NCI-H187 (cell line): ENCODE data around the gene ASCC3.

Source experiments
- DNase-seq, 2 experiments: peaks; one replicate each; lab custom pipeline; 2025; lab: John Stamatoyannopoulos, UW

The ASCC3 gene

DNA sequence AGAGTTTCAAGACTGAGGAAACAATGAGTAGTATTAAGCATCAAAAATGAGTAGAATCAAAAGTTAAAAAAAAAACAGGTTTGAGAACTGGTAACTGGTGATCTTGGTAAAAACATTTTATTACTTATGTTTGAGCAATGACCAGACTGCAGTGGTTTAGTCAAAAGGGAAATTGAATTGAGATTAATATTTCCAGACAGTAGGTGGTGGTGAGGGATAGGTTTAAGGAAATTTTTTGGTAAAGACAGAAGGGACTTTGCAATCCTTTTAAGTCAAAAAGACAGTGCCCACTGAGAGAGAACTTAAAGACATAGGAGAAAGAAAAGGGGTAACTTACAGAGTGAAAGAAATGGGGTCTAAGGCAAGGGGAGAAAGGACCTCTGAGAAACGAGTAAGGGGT, 156.9 kb downstream of the ASCC3 start:
- no peak for DNase-seq

DNA sequence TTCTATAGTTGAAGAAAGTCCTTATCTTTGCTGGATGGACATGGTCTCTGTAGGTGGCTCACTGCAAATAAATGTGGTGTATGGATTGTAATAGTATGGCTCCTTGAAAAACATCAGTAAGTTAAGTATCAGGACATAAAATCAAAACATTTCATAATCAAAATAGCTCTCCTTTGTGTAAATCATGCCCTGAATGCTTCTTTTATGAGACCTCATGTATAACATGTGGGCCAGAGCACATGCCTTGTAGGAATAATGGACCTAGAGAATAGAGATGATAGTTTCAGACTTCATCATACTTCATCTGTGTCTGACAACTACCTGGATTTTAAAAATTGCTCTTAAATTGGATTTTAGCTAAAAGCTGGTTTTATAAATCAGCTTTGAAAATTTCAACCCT, 159.9 kb downstream of the ASCC3 start:
- no peak for DNase-seq

DNA sequence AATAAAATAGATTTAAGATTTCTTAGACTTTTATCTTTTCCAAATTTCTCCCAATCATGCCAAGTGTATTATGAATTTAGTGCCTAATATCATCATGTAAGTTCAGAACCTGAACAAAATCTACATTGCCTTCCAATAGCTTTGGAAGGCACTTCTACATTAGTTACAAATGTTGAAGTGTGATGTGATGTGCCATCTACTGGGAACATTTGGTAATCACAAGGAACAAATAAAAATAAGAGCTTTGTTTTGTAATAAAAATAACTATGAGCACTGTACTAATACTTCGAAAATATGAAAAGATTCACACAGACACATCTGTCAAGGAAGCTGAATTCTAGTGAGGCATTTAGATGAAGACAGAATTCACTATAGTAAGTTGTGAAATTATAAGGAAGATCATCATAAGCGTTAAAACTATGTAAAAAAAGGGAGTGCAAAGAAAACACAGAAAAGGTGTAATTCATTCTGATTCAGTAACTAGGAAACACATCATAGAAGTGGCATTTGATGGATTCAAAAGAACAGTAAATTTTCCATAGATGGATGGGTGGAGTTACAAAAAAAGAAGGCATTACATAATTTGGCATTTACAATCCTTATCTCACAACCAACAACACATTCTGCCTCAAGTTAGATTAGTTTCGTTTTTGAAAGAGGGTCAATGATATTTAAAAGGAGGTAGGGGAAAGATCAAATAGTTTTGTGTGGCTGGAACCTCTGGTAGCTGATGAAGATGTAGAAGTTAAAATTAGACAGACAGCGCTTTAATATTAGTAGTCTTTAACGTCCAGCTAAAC, 161.0 kb downstream of the ASCC3 start:
- DNase-seq = no peak

DNA sequence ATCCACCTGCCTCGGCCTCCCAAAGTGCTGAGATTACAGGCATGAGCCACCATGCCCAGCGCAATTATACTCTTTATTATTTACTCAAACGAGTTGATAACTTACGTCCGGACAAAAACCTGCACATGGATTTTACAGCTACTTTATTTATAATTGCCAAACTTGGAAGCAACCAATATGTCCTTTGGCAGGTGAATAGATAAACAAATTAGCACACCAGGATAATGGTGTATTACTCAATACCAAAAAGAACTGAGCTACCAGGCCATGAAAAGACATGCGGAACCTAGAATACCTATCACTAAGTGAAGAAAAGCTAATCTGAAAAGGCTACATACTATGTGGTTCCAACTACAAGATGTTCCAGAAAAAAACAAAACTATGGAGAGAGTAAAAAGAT, 168.1 kb downstream of the ASCC3 start:
- no peak for DNase-seq

DNA sequence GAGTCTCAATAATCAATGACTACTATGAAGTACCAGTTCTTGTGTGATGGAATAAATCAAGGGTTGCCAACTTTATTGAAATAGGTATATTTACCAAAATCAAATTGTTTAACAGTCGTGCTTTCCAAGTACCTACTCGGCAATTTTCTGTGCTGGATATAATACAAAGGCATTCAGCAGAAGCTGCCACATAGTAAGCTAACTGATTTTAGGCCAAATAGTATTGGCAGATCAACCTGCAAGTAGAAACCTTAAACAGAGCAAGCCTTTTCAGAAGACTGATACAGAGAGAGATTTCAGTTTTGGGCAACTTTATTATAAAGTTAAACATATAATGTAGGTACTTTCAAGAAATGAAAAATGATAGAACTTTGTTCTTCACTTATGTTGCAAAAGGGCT, 174.6 kb downstream of the ASCC3 start:
- no peak for DNase-seq

DNA sequence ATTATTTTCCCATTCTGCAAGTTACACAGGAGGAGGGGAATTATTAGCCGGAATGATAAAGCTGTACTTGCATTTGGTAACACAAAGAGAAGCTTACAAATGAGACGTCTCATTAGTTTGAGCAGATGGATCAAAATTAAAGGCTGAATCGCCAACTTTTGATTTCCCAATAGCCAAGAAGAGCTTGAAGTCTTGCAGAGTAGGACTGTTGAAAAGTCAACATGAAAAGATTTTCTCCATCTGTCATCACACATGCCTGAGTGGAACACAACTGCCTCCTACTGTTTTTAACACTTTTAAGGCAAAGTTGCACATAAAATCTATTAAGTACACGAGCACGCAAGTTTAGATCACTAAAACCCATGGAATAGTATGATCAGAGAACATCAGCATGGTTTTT, 176.2 kb downstream of the ASCC3 start:
- DNase-seq = no peak

DNA sequence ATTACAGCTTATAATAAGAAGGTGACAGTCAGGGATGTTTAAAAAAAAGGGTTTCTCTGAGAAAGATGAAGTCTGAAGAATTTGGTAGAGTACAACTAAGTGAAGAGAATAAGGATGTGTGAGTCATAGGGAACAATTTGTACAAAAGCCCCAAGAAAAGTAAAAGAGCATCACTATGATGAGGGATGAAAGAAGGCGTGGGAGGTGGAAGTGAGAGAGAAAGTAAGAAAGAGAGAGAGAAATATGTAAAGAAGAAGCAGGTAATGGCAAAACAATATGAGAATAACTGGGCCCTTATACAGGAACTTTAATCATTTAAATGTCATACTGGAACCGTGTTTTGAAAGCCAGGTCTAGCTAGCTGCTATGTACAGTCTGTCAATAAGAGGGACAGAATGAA, 179.4 kb downstream of the ASCC3 start:
- DNase-seq = no peak

DNA sequence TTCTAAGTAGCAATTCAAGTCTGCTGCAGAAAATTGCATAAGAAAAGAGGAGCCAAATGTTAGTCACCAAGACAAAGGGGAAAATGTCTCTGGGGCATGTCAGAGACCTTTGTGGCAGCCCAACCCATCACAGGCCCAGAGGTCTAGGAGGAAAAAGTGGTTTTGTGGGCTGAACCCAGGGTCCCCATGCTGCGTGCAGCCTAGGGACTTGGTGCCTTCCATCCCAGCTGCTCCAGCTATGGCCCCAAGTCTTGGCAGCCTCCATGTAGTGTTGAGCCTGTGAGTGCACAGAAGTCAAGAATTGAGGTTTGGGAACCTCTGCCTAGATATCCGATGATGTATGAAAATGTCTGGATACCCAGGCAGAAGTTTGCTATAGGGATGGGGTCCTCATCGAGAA, 181.1 kb downstream of the ASCC3 start:
- no peak for DNase-seq

DNA sequence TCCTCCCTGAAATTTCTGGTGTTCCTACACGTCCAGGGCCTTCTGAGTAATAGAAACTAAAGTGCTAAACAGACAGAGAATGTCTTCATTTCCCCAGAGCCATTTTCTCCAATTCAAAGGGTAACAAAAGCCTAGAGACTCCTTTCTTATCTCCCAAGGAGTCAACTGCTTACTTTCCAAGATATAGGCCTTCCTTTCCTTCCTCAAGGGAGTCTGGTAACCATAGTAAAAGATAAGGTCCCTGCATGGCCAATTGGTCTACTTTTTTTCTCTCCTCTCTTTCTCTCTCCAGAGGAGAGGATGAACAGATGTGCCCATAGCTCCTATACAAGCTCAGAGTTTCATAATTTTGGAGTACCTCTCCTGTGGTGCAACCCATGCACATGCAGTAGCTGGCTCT, 185.7 kb downstream of the ASCC3 start:
- DNase-seq = no peak

DNA sequence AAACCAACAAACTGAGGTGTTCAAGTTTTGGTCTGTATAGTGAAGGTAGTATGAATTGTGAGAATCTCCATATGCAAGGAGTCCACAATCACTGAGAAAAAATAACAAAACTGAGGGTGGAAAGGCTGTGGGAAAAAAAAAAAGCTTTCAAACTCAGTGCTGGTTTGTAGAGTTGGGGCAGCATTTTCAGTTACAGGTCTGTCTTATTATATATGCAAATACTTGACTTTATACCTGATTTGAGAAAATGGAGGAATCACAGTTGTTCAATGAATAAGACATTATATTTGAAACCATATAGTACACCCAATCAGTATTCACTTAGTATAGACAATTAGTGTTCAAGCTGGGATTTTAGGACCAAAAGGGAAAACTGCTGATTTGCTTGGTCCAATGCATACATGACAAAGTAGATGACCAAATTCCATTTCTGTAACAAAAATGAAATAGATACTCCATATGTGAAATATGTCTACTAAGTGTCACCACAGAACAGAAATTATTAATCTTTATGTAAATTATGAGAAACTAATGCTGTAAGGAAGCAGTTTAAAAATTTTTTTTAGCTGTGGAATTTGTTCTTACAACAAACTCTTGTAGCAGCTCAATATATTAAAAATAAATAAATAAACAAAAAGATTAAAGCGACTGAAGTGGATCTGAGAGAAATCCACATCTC, 187.7 kb downstream of the ASCC3 start:
- DNase-seq = no peak

DNA sequence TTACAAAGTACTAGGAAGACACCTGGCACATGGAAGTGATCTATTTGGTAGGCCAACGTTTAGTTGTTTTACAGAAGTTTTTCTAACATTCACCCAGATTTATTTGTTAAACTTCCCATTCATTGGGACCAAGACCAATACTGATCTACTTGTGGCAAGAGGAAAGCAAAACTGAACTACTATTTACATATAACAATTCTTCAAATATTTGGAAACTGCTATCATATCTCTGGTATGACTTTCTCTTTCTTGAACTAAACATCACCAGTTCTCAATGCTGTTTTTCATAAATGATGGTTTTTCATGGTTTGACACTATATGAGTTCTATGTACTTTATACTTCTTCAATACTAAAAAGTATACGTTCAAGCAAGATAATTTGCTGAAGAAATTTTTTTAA, 189.2 kb downstream of the ASCC3 start:
- no peak for DNase-seq

DNA sequence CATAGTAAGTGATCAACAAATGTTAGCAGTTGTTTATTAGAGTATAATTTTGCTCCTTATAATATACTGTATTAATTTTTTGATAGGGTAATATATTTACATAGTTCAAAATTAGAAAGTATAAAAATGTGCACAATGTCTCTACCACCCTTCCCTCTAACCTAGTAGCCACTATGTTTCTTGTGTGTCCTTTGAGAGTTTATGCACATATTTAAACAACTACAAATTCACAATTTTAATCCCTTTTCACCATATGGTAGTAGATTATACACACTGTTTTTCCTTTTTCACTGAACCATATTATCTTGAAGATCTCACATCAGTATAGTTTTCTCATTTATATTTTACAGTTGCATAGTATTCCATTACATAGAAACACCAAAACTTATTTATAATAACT, 194.9 kb downstream of the ASCC3 start:
- DNase-seq = no peak

DNA sequence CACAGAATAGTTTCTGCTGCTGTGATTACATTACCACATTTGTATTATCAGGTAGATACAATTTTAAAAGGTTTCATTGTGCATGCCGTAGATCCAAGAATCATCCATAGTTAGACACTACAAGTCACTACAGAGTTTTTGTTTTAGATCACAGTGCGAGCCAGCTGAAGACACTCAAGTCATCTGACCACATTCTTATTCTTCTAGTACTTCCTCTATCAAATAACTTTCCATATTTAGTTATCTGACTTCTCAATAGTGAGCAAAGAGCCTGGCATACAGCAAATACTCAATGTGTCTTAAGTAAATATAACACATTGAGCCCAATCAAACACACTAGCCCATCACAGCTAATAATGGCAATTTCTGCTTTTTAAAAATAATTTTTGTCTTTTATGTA, 195.4 kb downstream of the ASCC3 start:
- DNase-seq = no peak

DNA sequence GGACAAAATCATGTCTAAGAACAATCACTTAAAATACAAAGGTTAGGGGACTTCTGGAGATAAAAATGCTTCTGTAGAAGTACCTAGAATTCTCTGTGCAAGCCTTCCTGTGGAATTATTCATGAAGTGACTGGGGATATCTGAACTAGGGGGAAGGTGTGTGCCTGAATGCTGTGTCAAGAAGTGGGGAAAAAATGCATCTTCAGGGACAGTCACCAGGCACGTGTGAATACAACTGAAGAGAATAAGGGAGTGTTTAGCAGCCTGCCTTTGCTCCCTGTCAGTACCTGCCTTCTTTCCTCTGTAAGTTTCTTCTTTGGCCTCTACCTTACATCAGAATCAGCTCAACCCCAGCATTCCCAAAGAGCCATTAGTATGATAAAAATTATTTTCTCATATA, 201.0 kb downstream of the ASCC3 start:
- DNase-seq = no peak

DNA sequence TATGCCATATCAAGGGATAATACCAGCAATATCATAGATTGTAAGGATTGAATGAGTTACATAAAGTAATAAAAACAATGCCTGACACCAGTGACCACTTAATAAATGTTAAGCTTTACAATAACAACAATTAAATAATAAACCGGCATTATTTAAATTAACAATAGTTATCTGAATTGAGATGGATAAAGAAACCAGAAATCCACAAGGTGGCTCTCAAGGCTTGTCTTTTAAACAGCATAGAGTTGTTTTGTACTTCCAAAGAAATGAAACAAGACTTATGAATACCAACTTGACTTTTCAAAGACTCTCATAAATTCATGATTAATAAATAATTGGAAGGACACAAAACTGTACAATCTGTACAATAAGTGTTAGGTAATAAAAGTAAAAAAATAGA, 203.1 kb downstream of the ASCC3 start:
- no peak for DNase-seq

DNA sequence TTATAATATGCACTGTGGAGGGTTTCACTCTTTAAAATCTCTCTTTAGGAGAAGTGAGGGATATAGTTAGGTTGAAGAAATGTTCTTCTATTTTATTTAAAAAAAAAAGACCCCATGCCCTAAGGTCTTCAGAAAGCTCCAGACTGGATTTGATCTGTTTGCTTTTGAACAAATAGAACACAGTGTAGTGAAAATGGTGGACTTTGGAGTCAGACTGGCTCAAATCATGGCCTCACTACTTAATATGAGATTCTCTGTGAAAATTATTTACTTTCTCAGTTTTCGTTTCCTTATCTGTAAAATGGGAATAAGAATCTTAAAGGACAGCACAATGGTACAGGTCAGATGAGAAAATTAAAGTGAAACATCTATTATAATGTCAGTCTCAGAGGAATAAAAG, 203.9 kb downstream of the ASCC3 start:
- no peak for DNase-seq

DNA sequence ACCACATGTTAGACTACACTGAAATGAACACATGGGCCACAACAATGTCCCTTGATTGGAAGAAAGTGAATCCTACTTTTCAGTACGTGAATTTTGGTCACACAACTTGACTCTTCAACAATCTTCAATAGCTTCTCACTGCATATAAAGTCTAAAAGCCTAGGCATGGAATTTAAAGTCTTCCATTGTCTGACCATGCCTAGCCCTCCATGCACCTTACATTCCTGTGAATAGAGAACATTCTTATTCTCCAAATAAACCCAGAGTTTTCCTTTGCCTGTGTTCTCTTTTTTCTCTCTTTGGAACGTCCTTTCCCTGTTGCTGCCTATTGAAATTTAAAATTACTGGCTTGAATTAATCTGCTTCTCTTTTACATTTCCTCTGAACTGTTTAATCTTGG, 207.5 kb downstream of the ASCC3 start:
- no peak for DNase-seq

DNA sequence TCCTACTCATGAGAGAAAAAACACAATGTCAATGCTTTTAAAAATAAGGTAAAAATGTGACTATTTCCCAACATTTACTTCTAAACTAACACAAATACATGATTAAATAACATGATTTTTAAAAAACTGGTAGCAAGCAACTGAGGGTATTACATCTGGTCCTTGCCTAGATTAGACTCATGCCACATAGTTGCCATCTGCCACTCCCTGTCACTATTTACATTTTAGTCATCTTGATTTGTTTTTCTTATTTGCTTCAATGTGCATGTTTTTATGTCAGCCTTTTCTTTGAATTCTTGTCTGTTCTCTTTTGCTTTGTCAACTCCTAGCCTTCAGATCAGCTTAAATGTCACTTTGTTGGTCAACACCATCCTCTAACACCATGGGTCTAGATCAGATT, 209.4 kb downstream of the ASCC3 start:
- no peak for DNase-seq

DNA sequence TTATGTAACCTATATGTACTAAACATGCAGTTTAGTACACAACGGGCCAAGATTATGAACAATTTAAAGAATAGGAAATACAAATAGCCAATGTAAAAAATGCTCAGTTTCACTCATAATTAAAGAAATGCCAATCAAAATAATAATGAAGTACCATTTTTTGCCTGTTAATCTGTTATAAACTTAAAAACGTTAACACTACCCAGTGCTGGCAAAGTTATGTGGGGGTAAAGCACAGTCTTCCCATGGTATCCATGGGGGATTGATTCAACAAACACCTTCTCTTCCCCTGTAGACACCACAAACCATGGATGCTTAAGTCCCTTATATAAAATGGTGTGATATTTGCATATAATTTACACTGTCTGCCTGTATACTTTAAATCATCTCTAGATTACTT, 211.1 kb downstream of the ASCC3 start:
- DNase-seq = no peak

DNA sequence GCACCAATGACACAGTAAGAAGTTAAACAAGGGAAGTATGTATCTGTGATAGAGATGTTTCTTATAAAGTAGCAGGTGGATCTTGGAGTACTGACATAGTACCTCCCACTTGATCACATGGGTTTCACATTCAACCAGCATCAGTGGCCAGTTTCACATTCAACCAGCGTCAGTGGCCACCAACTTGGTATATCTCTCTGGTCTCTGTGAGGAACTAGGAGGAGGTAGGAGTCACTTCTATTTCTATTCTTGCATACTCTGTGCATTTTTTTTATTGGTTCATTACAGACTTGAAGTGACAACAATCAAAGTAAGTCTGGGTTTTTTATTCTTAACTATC, 216.1 kb downstream of the ASCC3 start:
- no peak for DNase-seq

DNA sequence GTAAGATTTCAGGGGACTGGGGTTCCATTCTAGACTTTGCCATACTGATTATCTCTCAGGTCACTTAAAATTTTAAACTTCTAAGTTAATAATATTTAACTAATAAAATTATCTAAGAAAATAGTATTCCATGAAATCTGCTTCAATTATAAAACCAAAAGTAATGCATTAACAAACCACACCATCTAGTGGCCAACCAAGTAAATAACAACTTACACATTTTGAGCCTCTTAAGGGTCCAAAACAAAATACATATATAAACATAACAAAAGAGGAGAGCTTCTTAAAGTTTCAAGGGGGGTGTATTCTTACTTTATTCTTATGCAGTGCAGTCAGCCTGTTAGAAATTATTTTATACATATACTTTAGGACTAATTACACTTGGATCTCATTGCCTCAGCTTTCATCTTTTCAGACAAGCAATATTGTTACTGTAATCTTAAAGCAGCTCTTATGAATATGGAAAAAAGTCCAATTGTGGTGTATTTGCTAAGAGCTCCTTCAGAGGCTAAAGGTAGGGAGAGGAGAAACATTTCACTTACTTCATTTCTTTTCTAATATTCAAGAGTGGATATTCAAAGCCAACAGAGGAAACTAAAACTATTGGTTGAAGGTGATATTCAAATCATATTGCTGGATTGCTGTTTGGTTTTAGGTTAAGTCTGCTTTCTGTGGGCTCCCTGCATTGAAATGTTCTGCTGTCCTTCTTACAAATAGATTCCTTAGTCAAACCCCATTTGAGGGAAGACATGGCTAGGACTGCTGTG, 216.7 kb downstream of the ASCC3 start:
- no peak for DNase-seq

DNA sequence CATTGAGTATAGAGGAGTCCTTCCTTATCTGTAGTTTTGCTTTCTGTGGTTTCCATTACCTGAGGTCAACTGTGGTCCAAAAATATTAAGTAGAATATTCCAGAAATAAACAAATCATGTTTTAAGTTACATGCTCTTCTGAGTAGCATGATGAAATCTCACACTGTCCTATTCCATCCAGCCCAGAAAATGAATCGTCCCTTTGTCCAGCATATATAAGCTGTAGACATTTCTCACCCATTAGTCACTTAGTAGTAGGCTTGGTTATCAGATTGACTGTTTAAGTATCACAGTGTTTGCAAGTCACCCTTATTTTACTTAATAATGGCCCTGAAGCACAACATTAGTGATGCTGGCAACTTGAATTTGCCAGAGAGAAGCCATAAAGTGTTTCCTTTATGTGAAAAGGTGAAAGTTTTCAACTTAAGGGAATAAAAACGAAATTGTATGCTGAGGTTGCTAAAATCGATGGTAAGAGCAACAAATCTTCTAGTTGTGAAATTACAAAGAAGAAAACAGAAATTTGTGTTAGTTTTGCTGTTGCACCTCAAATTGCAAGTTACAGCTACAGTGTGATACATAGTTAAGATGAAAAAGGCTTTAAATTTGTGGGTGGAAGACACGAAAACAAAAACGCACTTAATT, 217.8 kb downstream of the ASCC3 start:
- DNase-seq = no peak

DNA sequence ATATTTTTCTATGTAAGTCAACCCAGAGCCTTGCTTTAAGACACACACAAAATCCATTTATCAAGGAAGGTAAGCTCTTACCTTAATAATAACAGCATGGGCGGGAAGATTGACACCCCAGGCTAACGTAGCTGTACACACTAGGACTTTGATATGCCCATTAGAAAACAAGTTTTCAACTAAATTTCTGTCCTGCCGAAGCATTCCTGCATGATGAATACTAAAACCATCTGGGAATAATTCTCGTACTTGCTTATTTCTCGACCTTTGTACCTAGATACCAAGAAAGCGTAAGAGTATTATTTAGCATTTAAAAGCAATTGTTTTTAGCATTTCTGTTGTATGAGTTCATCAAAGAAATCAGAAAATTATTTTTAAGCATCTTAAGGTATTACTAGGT, 218.9 kb downstream of the ASCC3 start:
- no peak for DNase-seq
